H1 (cell line): ENCODE data around the gene BOLA3. TPM values are rescaled to one million over a fixed set of nuclear protein-coding genes. Genes with fewer than 3 reads are reported as not detected.

Source experiments
- CTCF ChIA-PET: fragments of 300-600 bp; sonication (Branson Sonifier 250); formaldehyde crosslinking; loops from one replicate; lab custom pipeline; 2021; ENCODE audit not compliant: partially characterized antibody; lab: Charles Lee
- POLR2A ChIA-PET: fragments of 300-600 bp; sonication (Branson Sonifier 250); formaldehyde crosslinking; loops from one replicate; lab custom pipeline; 2021; ENCODE audit warnings: inconsistent platforms; ENCODE audit not compliant: partially characterized antibody; lab: Charles Lee
- DNase-seq, 2 experiments: peaks; one replicate each; pipeline versions ENCODE4 v3.0.0 to v3.0.0-alpha.2; 2010 to 2022; ENCODE audit warnings: low spot score in 2 of 2, low read depth in 1 of 2, mixed read lengths in 1 of 2
- FAIRE-seq: peaks from 2 replicates; lab custom pipeline; 2011; peaks lifted over from hg19 to GRCh38; lab: Jason Lieb, UNC
- H2AFZ ChIP-seq: 2 replicates; pipeline ENCODE4 v1.8.1; 2012; ENCODE audit warnings: low read length, inconsistent platforms
- H2AK5ac ChIP-seq: 2 replicates; pipeline ENCODE4 v1.6.1; 2013; ENCODE audit warnings: low read depth, low read length
- H2BK120ac ChIP-seq: replicated peaks from 2 replicates; pipeline ENCODE3; 2013; ENCODE audit warnings: low read depth, low read length, inconsistent platforms
- H2BK12ac ChIP-seq: 2 replicates; pipeline ENCODE4 v1.6.1; 2013; ENCODE audit warnings: low read depth, low read length
- H2BK15ac ChIP-seq: 2 replicates; pipeline ENCODE4 v1.6.1; 2013; ENCODE audit warnings: low read length
- H2BK20ac ChIP-seq: 2 replicates; pipeline ENCODE4 v1.6.1; 2013; ENCODE audit warnings: low read length
- H2BK5ac ChIP-seq: 2 replicates; pipeline ENCODE4 v1.6.1; 2013; ENCODE audit warnings: low read depth, low read length
- H3K14ac ChIP-seq: 2 replicates; pipeline ENCODE4 v1.6.1; 2013; ENCODE audit warnings: inconsistent platforms; ENCODE audit not compliant: insufficient read length
- H3K18ac ChIP-seq: 2 replicates; pipeline ENCODE4 v1.6.1; 2013; ENCODE audit warnings: low read length; ENCODE audit errors: extremely low read depth
- H3K23ac ChIP-seq: 2 replicates; pipeline ENCODE4 v1.6.1; 2013; ENCODE audit warnings: inconsistent platforms; ENCODE audit not compliant: insufficient read length
- H3K23me2 ChIP-seq: 2 replicates; pipeline ENCODE4 v1.6.1; 2013; ENCODE audit warnings: low read depth, low read length
- H3K27ac ChIP-seq: 2 replicates; pipeline ENCODE4 v1.6.1; 2011; ENCODE audit warnings: low read depth, low read length, inconsistent platforms
- H3K27me3 ChIP-seq, 4 experiments: replicated peaks in 1 of 4; 1 replicate in 1 of 4; 2 replicates in 3 of 4; pipeline versions ENCODE4 v1.6.1 to v1.8.1; 2011 to 2013; ENCODE audit warnings: low read length in 3 of 4, mild to moderate bottlenecking in 3 of 4, inconsistent platforms in 2 of 4, mixed read lengths in 2 of 4, moderate library complexity in 1 of 4; ENCODE audit not compliant: control insufficient read depth in 3 of 4, insufficient read depth in 3 of 4; ENCODE audit errors: extremely low read depth in 1 of 4
- H3K36me3 ChIP-seq, 4 experiments: 2 replicates each; pipeline versions ENCODE4 v1.6.1 to v1.8.1; 2011 to 2013; ENCODE audit warnings: mild to moderate bottlenecking in 4 of 4, low read length in 3 of 4, moderate library complexity in 2 of 4, control low read depth in 1 of 4, inconsistent platforms in 1 of 4; ENCODE audit not compliant: insufficient read depth in 4 of 4, control insufficient read depth in 2 of 4
- H3K4ac ChIP-seq: replicated peaks from 2 replicates; pipeline ENCODE3; 2013; ENCODE audit warnings: low read length, low read depth, mixed read lengths, inconsistent platforms; ENCODE audit not compliant: insufficient read length
- H3K4me1 ChIP-seq, 4 experiments: replicated peaks in 1 of 4; 1 replicate in 1 of 4; 2 replicates in 3 of 4; pipeline versions ENCODE4 v1.6.1 to v1.8.1; 2011 to 2013; ENCODE audit warnings: low read length in 3 of 4, inconsistent platforms in 2 of 4, mixed read lengths in 1 of 4; ENCODE audit not compliant: insufficient read depth in 4 of 4, control insufficient read depth in 3 of 4
- H3K4me2 ChIP-seq, 2 experiments: 2 replicates each; pipeline versions ENCODE4 v1.6.1 to v1.8.1; 2011 to 2013; ENCODE audit warnings: low read depth in 2 of 2, low read length in 2 of 2, control low read depth in 1 of 2, inconsistent platforms in 1 of 2, mild to moderate bottlenecking in 1 of 2; ENCODE audit not compliant: insufficient read depth in 1 of 2
- H3K4me3 ChIP-seq, 4 experiments: fragments of 200-600, 300-600 bp in 1 of 4; sonication (generic), shearing (Covaris generic), sonication (Bioruptor Twin) in 1 of 4; 2 replicates each; pipeline versions ENCODE4 v1.5.1 to v1.8.1; 2011 to 2016; ENCODE audit warnings: low read length in 4 of 4, low read depth in 3 of 4, control low read depth in 2 of 4, inconsistent platforms in 2 of 4, mild to moderate bottlenecking in 2 of 4, mixed read lengths in 1 of 4, moderate library complexity in 1 of 4; ENCODE audit not compliant: insufficient read depth in 2 of 4; ENCODE audit errors: extremely low read depth in 1 of 4
- H3K56ac ChIP-seq: replicated peaks from 2 replicates; pipeline ENCODE3; 2013; ENCODE audit warnings: low read depth, mild to moderate bottlenecking, mixed read lengths, low read length, inconsistent platforms; ENCODE audit not compliant: insufficient read length
- H3K79me1 ChIP-seq: 2 replicates; pipeline ENCODE4 v1.6.1; 2013; ENCODE audit warnings: low read depth, low read length, control low read depth
- H3K79me2 ChIP-seq, 2 experiments: 2 replicates each; pipeline versions ENCODE4 v1.6.1 to v1.8.1; 2012 to 2013; ENCODE audit warnings: low read length in 2 of 2, mild to moderate bottlenecking in 2 of 2, inconsistent platforms in 1 of 2; ENCODE audit not compliant: insufficient read depth in 2 of 2, control insufficient read depth in 1 of 2
- H3K9ac ChIP-seq, 4 experiments: replicated peaks in 1 of 4; 1 replicate in 1 of 4; 2 replicates in 3 of 4; pipeline versions ENCODE4 v1.6.1 to v1.8.1; 2011 to 2013; ENCODE audit warnings: low read depth in 3 of 4, low read length in 3 of 4, control low read depth in 2 of 4, mild to moderate bottlenecking in 2 of 4, moderate library complexity in 2 of 4, inconsistent platforms in 1 of 4; ENCODE audit errors: extremely low read depth in 1 of 4
- H3K9me3 ChIP-seq, 2 experiments: 2 replicates each; pipeline versions ENCODE4 v1.6.1 to v1.8.1; 2012 to 2013; ENCODE audit warnings: mild to moderate bottlenecking in 2 of 2, moderate library complexity in 2 of 2, control low read depth in 1 of 2, inconsistent platforms in 1 of 2, low read depth in 1 of 2, low read length in 1 of 2, mixed read lengths in 1 of 2; ENCODE audit not compliant: insufficient read depth in 2 of 2
- H4K20me1 ChIP-seq, 2 experiments: replicated peaks in 1 of 2; 2 replicates each; pipeline versions ENCODE3 to v1.8.1; 2011 to 2013; ENCODE audit warnings: inconsistent platforms in 2 of 2, low read length in 2 of 2, mild to moderate bottlenecking in 1 of 2; ENCODE audit not compliant: insufficient read depth in 2 of 2, control insufficient read depth in 1 of 2
- H4K5ac ChIP-seq: 2 replicates; pipeline ENCODE4 v1.6.1; 2013; ENCODE audit warnings: low read length, low read depth, mixed read lengths, inconsistent platforms; ENCODE audit not compliant: insufficient read length
- H4K8ac ChIP-seq: 2 replicates; pipeline ENCODE4 v1.8.0; 2013; ENCODE audit warnings: mild to moderate bottlenecking, moderate library complexity, low read length, inconsistent platforms; ENCODE audit not compliant: insufficient read depth; ENCODE audit errors: extremely low read depth
- H4K91ac ChIP-seq: replicated peaks from 2 replicates; pipeline ENCODE3; 2013; ENCODE audit warnings: low read length, mixed read lengths, inconsistent platforms; ENCODE audit not compliant: insufficient read length
- RAD21 ChIP-seq, 2 experiments: IDR thresholded peaks in 1 of 2; conservative IDR thresholded peaks in 1 of 2; 2 replicates each; pipeline ENCODE4 v1.6.1; 2011; ENCODE audit warnings: low read depth in 2 of 2, low read length in 2 of 2, improper control_type of control experiment in 1 of 2, inconsistent platforms in 1 of 2, mild to moderate bottlenecking in 1 of 2, moderate library complexity in 1 of 2
- SP2 ChIP-seq: IDR thresholded peaks from 2 replicates; pipeline ENCODE4 v1.6.1; 2012; ENCODE audit warnings: mild to moderate bottlenecking, low read length, inconsistent platforms
- WGBS, 2 experiments: shearing (Covaris generic) in 1 of 2; methylation state at CpG; one replicate each; pipeline versions ENCODE4 v1.1.6 to v1.1.7; 2013 to 2015; ENCODE audit warnings: low lambda C conversion rate in 2 of 2, mixed read lengths in 2 of 2, inconsistent platforms in 1 of 2, low coverage in 1 of 2, missing lambda C conversion rate in 1 of 2; ENCODE audit not compliant: insufficient replicate concordance in 2 of 2, insufficient coverage in 1 of 2, insufficient read length in 1 of 2; ENCODE audit errors: extremely low coverage in 1 of 2, missing lambda C conversion rate in 1 of 2; 5-methylcytosine and 5-hydroxymethylcytosine counted together
- polyA plus RNA-seq, 7 experiments: library from polyadenylated mRNA; depleted of rRNA in 3 of 7; stranded (reverse) in 5 of 7; unstranded in 2 of 7; fragments of >200 nt in 5 of 7; fragments of 200-250 nt in 2 of 7; gene quantifications; 1 replicate in 5 of 7; 2 replicates in 1 of 7; 4 replicates in 1 of 7; pipeline versions ENCODE4 v1.2.1 to v1.2.3, GENCODE V29; 2011 to 2013; ENCODE audit warnings: missing spikeins in 2 of 7, mixed read lengths in 2 of 7
- total RNA-seq: library from RNA; stranded (reverse); fragmentation: NEBNext Ultra II Directional; extraction: Animal tissue kit (Norgen Biotek cat#: 25700); gene quantifications from 2 replicates; pipeline ENCODE4 v1.2.1, GENCODE V29; 2021
- TF ChIP-seq, protein P1 (sequence below), 3 experiments: IDR thresholded peaks; 1 replicate in 2 of 3; 2 replicates in 1 of 3; pipeline versions ENCODE4 v1.5.1 to v1.6.1; 2011; ENCODE audit warnings: low read length in 3 of 3, mild to moderate bottlenecking in 3 of 3, inconsistent platforms in 2 of 3, low read depth in 1 of 3, moderate library complexity in 1 of 3; ENCODE audit not compliant: insufficient read depth in 1 of 3; ENCODE audit errors: control extremely low read depth in 1 of 3

The BOLA3 gene
- total and polyA plus RNA-seq, 2 of the 8 experiments (the other 6 are each of a cell fraction or from before 2014, with no cell fraction given), result 46.1 to 67.3 TPM

DNA sequence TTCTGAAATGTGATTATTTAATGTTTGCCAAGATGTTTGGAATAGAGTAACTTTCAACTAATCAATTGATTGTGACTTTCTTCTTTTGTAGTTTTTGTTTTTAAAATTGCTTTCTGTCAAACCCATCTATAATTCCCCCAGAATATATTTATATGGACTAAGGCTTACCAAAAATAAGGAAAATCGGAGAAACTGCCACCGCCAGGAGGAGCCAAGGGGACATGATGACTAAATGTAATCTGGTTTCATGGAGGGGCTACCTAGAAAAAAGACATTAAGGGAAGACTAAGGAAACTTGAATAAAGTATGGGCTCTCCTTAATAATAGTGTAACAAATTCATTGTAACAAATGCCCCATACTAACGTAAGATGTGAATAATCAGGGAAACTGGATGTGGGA lies 19.5 kb downstream of the BOLA3 start:
- Histone ChIP-seq H3K79me2 (no peaks in the 10 kb centered on the region), H3K4me1 (no peaks in the 10 kb centered on the region; a peak in 1 of 7 replicates), H3K9me3 (peaks cover 0 to 12% of the 10 kb centered on the region in 2 experiments; a peak in 2 of 4 replicates), H4K91ac (no peak overlapping the region), H3K27ac (no peak overlapping the region), H3K4me2 (no peak overlapping the region), H3K4me3 (no peak overlapping the region), H3K14ac (no peak overlapping the region), H2AK5ac (no peak overlapping the region), H3K79me1 (no peaks in the 10 kb centered on the region), H2BK5ac (no peak overlapping the region), H3K56ac (no peak overlapping the region), H2BK15ac (no peak overlapping the region), H4K5ac (no peak overlapping the region), H2AFZ (no peak overlapping the region), H2BK20ac (no peak overlapping the region), H2BK12ac (no peak overlapping the region), H3K27me3 (no peaks in the 10 kb centered on the region), H3K23me2 (no peaks in the 10 kb centered on the region), H4K8ac (no peak overlapping the region), H3K9ac (no peak overlapping the region), H3K23ac (no peak overlapping the region), H4K20me1 (no peaks in the 10 kb centered on the region), H3K36me3 (no peaks in the 10 kb centered on the region), H3K18ac (no peak overlapping the region), H3K4ac (no peak overlapping the region), H2BK120ac (no peak overlapping the region)
- DNase-seq (no peak), FAIRE-seq (no peak)
- 44% methylated on average over 3 of the region's 3 CpGs; no CpG with 5 or more reads in 1 of the 2 experiments for WGBS, 2 experiments
- ChIA-PET POLR2A (interaction anchor here (1.0 kb wide), 1 partner anchor 10 kb away, joined by 3 read pairs; no protein-coding TSS in a partner anchor), CTCF (interaction anchor here (0.6 to 3.8 kb wide), 9 partner anchors 7 to 142 kb away, joined by 3 to 48 read pairs (median 4); partner anchors contain the start of gene BOLA3)
- no peak for TF ChIP-seq SP2
- TF ChIP-seq, protein P1, sequence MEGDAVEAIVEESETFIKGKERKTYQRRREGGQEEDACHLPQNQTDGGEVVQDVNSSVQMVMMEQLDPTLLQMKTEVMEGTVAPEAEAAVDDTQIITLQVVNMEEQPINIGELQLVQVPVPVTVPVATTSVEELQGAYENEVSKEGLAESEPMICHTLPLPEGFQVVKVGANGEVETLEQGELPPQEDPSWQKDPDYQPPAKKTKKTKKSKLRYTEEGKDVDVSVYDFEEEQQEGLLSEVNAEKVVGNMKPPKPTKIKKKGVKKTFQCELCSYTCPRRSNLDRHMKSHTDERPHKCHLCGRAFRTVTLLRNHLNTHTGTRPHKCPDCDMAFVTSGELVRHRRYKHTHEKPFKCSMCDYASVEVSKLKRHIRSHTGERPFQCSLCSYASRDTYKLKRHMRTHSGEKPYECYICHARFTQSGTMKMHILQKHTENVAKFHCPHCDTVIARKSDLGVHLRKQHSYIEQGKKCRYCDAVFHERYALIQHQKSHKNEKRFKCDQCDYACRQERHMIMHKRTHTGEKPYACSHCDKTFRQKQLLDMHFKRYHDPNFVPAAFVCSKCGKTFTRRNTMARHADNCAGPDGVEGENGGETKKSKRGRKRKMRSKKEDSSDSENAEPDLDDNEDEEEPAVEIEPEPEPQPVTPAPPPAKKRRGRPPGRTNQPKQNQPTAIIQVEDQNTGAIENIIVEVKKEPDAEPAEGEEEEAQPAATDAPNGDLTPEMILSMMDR (IDR thresholded peaks at IDR 0.05; ENCODE audit: control extremely low read depth in 1 of 3, insufficient read depth in 1 of 3, low read depth in 1 of 3, low read length in 3 of 3), result peak in 2 of 3 experiments; percentile 34 to 52; a peak in 3 of 4 replicates
- TF ChIP-seq RAD21 (IDR thresholded peaks at IDR 0.05 in 1 of 2, conservative IDR thresholded peaks at IDR 0.05 in 1 of 2; ENCODE audit: low read depth in 2 of 2, low read length in 2 of 2), result peak; percentile 53 to 58
